Keratinocyte (primary cell): ENCODE measurements around the gene F7. TPM values are rescaled to one million over a fixed set of nuclear protein-coding genes. Genes with fewer than 3 reads are reported as not detected.

ENCODE experiments used
- DNase-seq: peaks from one replicate; pipeline ENCODE4 v3.0.0-alpha.2; 2011; ENCODE audit warnings: low read depth, missing footprints, low spot score
- FAIRE-seq: peaks from 2 replicates; lab custom pipeline; 2011; peaks lifted over from hg19 to GRCh38; lab: Jason Lieb, UNC
- H2AFZ ChIP-seq: 2 replicates; pipeline ENCODE4 v1.6.0; 2012; ENCODE audit warnings: low read length, control low read depth, inconsistent platforms; ENCODE audit not compliant: control insufficient read depth
- H3K27ac ChIP-seq: 2 replicates; pipeline ENCODE4 v1.5.1; 2011; ENCODE audit warnings: low read length; ENCODE audit not compliant: control insufficient read depth, insufficient read depth
- H3K27me3 ChIP-seq: 3 replicates; pipeline ENCODE4 v1.6.0; 2011; ENCODE audit warnings: low read length; ENCODE audit not compliant: control insufficient read depth, insufficient read depth; ENCODE audit errors: extremely low read depth
- H3K36me3 ChIP-seq, 2 experiments: 2 replicates in 1 of 2; 3 replicates in 1 of 2; pipeline ENCODE4 v1.5.1; 2011; ENCODE audit warnings: low read length in 2 of 2, mild to moderate bottlenecking in 1 of 2; ENCODE audit not compliant: control insufficient read depth in 2 of 2, insufficient read depth in 2 of 2; ENCODE audit errors: extremely low read depth in 1 of 2
- H3K4me1 ChIP-seq: 3 replicates; pipeline ENCODE4 v1.5.1; 2011; ENCODE audit warnings: low read length; ENCODE audit not compliant: control insufficient read depth, insufficient read depth; ENCODE audit errors: extremely low read depth
- H3K4me2 ChIP-seq: 3 replicates; pipeline ENCODE4 v1.6.0; 2011; ENCODE audit warnings: low read depth, low read length; ENCODE audit not compliant: control insufficient read depth, insufficient read depth; ENCODE audit errors: extremely low read depth
- H3K4me3 ChIP-seq, 3 experiments: fragments of 200-600 bp in 1 of 3; sonication (generic) in 1 of 3; 2 replicates in 2 of 3; 3 replicates in 1 of 3; pipeline ENCODE4 v1.5.1; 2011 to 2016; ENCODE audit warnings: low read length in 3 of 3, mild to moderate bottlenecking in 3 of 3, control low read depth in 2 of 3, inconsistent platforms in 1 of 3, low read depth in 1 of 3, mixed read lengths in 1 of 3, mixed run types in 1 of 3, moderate library complexity in 1 of 3; ENCODE audit not compliant: control insufficient read depth in 2 of 3, insufficient read depth in 2 of 3; ENCODE audit errors: extremely low read depth in 1 of 3
- H3K79me2 ChIP-seq: 2 replicates; pipeline ENCODE4 v1.6.0; 2012; ENCODE audit warnings: low read length; ENCODE audit not compliant: control insufficient read depth, insufficient read depth
- H3K9ac ChIP-seq: 3 replicates; pipeline ENCODE4 v1.6.0; 2011; ENCODE audit warnings: low read length; ENCODE audit not compliant: control insufficient read depth, insufficient read depth; ENCODE audit errors: extremely low read depth
- H3K9me1 ChIP-seq: 3 replicates; pipeline ENCODE4 v1.6.0; 2011; ENCODE audit warnings: low read length; ENCODE audit not compliant: control insufficient read depth, insufficient read depth; ENCODE audit errors: extremely low read depth
- H3K9me3 ChIP-seq: 2 replicates; pipeline ENCODE4 v1.5.1; 2012; ENCODE audit warnings: low read depth, low read length; ENCODE audit not compliant: control insufficient read depth
- H4K20me1 ChIP-seq: 3 replicates; pipeline ENCODE4 v1.6.0; 2011; ENCODE audit warnings: low read length; ENCODE audit not compliant: control insufficient read depth, insufficient read depth; ENCODE audit errors: extremely low read depth
- EZH2 ChIP-seq: IDR thresholded peaks from one replicate; pipeline ENCODE4 v1.6.1; 2012; ENCODE audit warnings: inconsistent platforms, mild to moderate bottlenecking, low read length, moderate library complexity
- dilution Hi-C: fragments of 300-500 bp; cut with MboI; formaldehyde crosslinking; loops from one replicate; pipeline ENCODE4 v1.7.0; 2020; ENCODE audit warnings: low sequenced_read_pairs; ENCODE audit not compliant: extremely low pct_ligation_motif_present
- polyA plus RNA-seq, 5 experiments: library from polyadenylated mRNA; depleted of rRNA in 3 of 5; stranded (reverse) in 3 of 5; stranded (forward) in 1 of 5; unstranded in 1 of 5; fragments of >200 nt; gene quantifications; 1 replicate in 1 of 5; 2 replicates in 3 of 5; 3 replicates in 1 of 5; pipeline versions ENCODE4 v1.2.1 to v1.2.3, GENCODE V29; 2011 to 2012; ENCODE audit warnings: missing spikeins in 2 of 5, low read depth in 1 of 5, low replicate concordance in 1 of 5
- TF ChIP-seq, protein P1 (sequence below), 3 experiments: IDR thresholded peaks in 1 of 3; conservative IDR thresholded peaks in 1 of 3; optimal IDR thresholded peaks in 1 of 3; 2 replicates in 2 of 3; 3 replicates in 1 of 3; pipeline versions ENCODE3 to v1.5.1; 2011; ENCODE audit warnings: low read length in 3 of 3, mild to moderate bottlenecking in 3 of 3, moderate library complexity in 2 of 3, control low read depth in 1 of 3, inconsistent platforms in 1 of 3; ENCODE audit not compliant: insufficient read depth in 2 of 3; ENCODE audit errors: extremely low read depth in 1 of 3

Gene F7
- polyA plus RNA-seq, 1 donor (not counting 4 experiments of a cell fraction or from before 2014, with no cell fraction given), result not detected

DNA sequence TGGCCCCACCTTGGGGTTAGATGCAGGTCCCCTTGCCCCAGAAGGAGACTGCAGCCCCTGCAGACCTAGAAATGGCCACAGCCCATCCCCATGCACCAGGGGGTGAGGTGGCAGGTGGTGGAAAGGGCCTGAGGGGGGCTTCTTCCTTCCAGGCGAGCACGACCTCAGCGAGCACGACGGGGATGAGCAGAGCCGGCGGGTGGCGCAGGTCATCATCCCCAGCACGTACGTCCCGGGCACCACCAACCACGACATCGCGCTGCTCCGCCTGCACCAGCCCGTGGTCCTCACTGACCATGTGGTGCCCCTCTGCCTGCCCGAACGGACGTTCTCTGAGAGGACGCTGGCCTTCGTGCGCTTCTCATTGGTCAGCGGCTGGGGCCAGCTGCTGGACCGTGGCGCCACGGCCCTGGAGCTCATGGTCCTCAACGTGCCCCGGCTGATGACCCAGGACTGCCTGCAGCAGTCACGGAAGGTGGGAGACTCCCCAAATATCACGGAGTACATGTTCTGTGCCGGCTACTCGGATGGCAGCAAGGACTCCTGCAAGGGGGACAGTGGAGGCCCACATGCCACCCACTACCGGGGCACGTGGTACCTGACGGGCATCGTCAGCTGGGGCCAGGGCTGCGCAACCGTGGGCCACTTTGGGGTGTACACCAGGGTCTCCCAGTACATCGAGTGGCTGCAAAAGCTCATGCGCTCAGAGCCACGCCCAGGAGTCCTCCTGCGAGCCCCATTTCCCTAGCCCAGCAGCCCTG is 12.8 kb downstream of the F7 start:
- DNase-seq (no peak), FAIRE-seq (no peak)
- Histone ChIP-seq H3K27ac (no peak overlapping the region), H3K9ac (no peak overlapping the region), H2AFZ (no peak overlapping the region), H3K9me1 (no peaks in the 10 kb centered on the region), H3K4me3 (no peak overlapping the region), H3K79me2 (no peaks in the 10 kb centered on the region), H3K27me3 (peaks cover 5% of the 10 kb centered on the region), H3K9me3 (no peaks in the 10 kb centered on the region), H3K4me2 (no peak overlapping the region), H3K36me3 (no peaks in the 10 kb centered on the region), H4K20me1 (no peaks in the 10 kb centered on the region), H3K4me1 (no peaks in the 10 kb centered on the region)
- TF ChIP-seq, protein P1, sequence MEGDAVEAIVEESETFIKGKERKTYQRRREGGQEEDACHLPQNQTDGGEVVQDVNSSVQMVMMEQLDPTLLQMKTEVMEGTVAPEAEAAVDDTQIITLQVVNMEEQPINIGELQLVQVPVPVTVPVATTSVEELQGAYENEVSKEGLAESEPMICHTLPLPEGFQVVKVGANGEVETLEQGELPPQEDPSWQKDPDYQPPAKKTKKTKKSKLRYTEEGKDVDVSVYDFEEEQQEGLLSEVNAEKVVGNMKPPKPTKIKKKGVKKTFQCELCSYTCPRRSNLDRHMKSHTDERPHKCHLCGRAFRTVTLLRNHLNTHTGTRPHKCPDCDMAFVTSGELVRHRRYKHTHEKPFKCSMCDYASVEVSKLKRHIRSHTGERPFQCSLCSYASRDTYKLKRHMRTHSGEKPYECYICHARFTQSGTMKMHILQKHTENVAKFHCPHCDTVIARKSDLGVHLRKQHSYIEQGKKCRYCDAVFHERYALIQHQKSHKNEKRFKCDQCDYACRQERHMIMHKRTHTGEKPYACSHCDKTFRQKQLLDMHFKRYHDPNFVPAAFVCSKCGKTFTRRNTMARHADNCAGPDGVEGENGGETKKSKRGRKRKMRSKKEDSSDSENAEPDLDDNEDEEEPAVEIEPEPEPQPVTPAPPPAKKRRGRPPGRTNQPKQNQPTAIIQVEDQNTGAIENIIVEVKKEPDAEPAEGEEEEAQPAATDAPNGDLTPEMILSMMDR (optimal IDR thresholded peaks at IDR 0.05 in 1 of 3, IDR thresholded peaks at IDR 0.05 in 1 of 3, conservative IDR thresholded peaks at IDR 0.05 in 1 of 3; ENCODE audit: extremely low read depth in 1 of 3, insufficient read depth in 2 of 3, low read length in 3 of 3), result no peak
- no peak for TF ChIP-seq EZH2
- dilution Hi-C loops, result no loop called here

DNA sequence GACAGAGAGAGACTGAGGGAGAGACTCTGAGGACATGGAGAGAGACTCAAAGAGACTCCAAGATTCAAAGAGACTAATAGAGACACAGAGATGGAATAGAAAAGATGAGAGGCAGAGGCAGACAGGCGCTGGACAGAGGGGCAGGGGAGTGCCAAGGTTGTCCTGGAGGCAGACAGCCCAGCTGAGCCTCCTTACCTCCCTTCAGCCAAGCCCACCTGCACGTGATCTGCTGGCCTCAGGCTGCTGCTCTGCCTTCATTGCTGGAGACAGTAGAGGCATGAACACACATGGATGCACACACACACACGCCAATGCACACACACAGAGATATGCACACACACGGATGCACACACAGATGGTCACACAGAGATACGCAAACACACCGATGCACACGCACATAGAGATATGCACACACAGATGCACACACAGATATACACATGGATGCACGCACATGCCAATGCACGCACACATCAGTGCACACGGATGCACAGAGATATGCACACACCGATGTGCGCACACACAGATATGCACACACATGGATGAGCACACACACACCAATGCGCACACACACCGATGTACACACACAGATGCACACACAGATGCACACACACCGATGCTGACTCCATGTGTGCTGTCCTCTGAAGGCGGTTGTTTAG is 13.7 kb downstream of the F7 start:
- no peak for DNase-seq
- no peak overlapping the region for H2AFZ ChIP-seq
- dilution Hi-C loops, result no loop called here

More for the DNA sequence above, 13.7 kb downstream of the F7 start:
- no peak overlapping the region for H3K27ac ChIP-seq
- TF ChIP-seq, protein P1 (optimal IDR thresholded peaks at IDR 0.05 in 1 of 3, IDR thresholded peaks at IDR 0.05 in 1 of 3, conservative IDR thresholded peaks at IDR 0.05 in 1 of 3; ENCODE audit: extremely low read depth in 1 of 3, insufficient read depth in 2 of 3, low read length in 3 of 3), result no peak
- TF ChIP-seq EZH2, result no peak
- H3K9me3 ChIP-seq, result no peaks in the 10 kb centered on the region
- FAIRE-seq, result no peak
- H3K27me3 ChIP-seq, result peaks cover 4% of the 10 kb centered on the region
- H3K4me3 ChIP-seq, result no peak overlapping the region
- no peak overlapping the region for H3K9ac ChIP-seq
- no peaks in the 10 kb centered on the region for H3K9me1 ChIP-seq
- H3K4me1 ChIP-seq, result no peaks in the 10 kb centered on the region
- H3K36me3 ChIP-seq, result no peaks in the 10 kb centered on the region
- H4K20me1 ChIP-seq, result no peaks in the 10 kb centered on the region
- H3K4me2 ChIP-seq, result no peak overlapping the region
- no peaks in the 10 kb centered on the region for H3K79me2 ChIP-seq
